CD8-positive, alpha-beta memory T cell (primary cell): Measurements from ENCODE around the gene ABLIM2. TPM values are rescaled to one million over a fixed set of nuclear protein-coding genes. Genes with fewer than 3 reads are reported as not detected.

ENCODE experiments used
- CTCF ChIA-PET: fragments of 350-600 bp; sonication (Branson Sonifier 250); formaldehyde crosslinking; loops from one replicate; lab custom pipeline; 2021; ENCODE audit warnings: antibody characterized with exemption; lab: Charles Lee
- POLR2A ChIA-PET: fragments of 350-600 bp; sonication (Branson Sonifier 250); formaldehyde crosslinking; loops from one replicate; lab custom pipeline; 2021; ENCODE audit warnings: antibody characterized with exemption; lab: Charles Lee
- DNase-seq, 5 donors: peaks; one replicate each; pipeline versions ENCODE4 v3.0.0 to v3.0.0-alpha.2; 2020 to 2022; ENCODE audit warnings: mixed read lengths in 1 of 5
- H3K27ac ChIP-seq: one replicate; pipeline ENCODE4 v1.7.0; 2013; ENCODE audit warnings: low read depth, mild to moderate bottlenecking, low read length, moderate library complexity
- H3K27me3 ChIP-seq: 2 replicates; pipeline ENCODE4 v1.7.0; 2013; ENCODE audit warnings: low read length, mild to moderate bottlenecking; ENCODE audit not compliant: insufficient read depth, poor library complexity, severe bottlenecking
- H3K36me3 ChIP-seq: 2 replicates; pipeline ENCODE4 v1.7.0; 2013; ENCODE audit warnings: mild to moderate bottlenecking, low read length, moderate library complexity; ENCODE audit not compliant: insufficient read depth
- H3K4me1 ChIP-seq: 2 replicates; pipeline ENCODE4 v1.7.0; 2013; ENCODE audit warnings: mild to moderate bottlenecking, low read length, moderate library complexity; ENCODE audit not compliant: insufficient read depth
- H3K4me3 ChIP-seq: 2 replicates; pipeline ENCODE4 v1.7.0; 2013; ENCODE audit warnings: mild to moderate bottlenecking, low read length
- H3K9me3 ChIP-seq: 2 replicates; pipeline ENCODE4 v1.7.0; 2013; ENCODE audit warnings: mild to moderate bottlenecking, low read length
- H3K27ac Mint-ChIP-seq, 8 donors: one replicate each; pipeline ENCODE4 v1.8.0; 2020 to 2021; ENCODE audit warnings: mixed read lengths in 8 of 8, mild to moderate bottlenecking in 6 of 8, inconsistent platforms in 3 of 8, moderate library complexity in 3 of 8
- H3K27me3 Mint-ChIP-seq, 2 donors: one replicate each; pipeline ENCODE4 v1.8.0; 2020 to 2021; ENCODE audit warnings: mixed read lengths in 2 of 2, mild to moderate bottlenecking in 1 of 2, moderate library complexity in 1 of 2
- H3K36me3 Mint-ChIP-seq, 3 donors: one replicate each; pipeline ENCODE4 v1.8.0; 2020 to 2021; ENCODE audit warnings: mixed read lengths in 3 of 3, inconsistent platforms in 1 of 3, mild to moderate bottlenecking in 1 of 3
- H3K4me1 Mint-ChIP-seq, 3 donors: one replicate each; pipeline ENCODE4 v1.8.0; 2020 to 2021; ENCODE audit warnings: mixed read lengths in 3 of 3, inconsistent platforms in 1 of 3, mild to moderate bottlenecking in 1 of 3
- H3K4me3 Mint-ChIP-seq, 7 donors: one replicate each; pipeline ENCODE4 v1.8.0; 2020 to 2021; ENCODE audit warnings: mixed read lengths in 7 of 7, mild to moderate bottlenecking in 6 of 7, moderate library complexity in 4 of 7, inconsistent platforms in 2 of 7
- H3K9me3 Mint-ChIP-seq, 5 donors: one replicate each; pipeline ENCODE4 v1.8.0; 2020 to 2022; ENCODE audit warnings: mixed read lengths in 5 of 5, mild to moderate bottlenecking in 3 of 5, moderate library complexity in 2 of 5, inconsistent platforms in 1 of 5
- polyA plus RNA-seq: library from polyadenylated mRNA; unstranded; fragments of 300-500 nt; fragmentation: Illumina TruSeq; gene quantifications from one replicate; pipeline ENCODE4 v1.2.3, GENCODE V29; 2021
- total RNA-seq, 2 experiments: library from RNA; stranded (reverse); gene quantifications; one replicate each; pipeline ENCODE4 v1.2.3, GENCODE V29; 2021

The ABLIM2 gene
- total and polyA plus RNA-seq, 3 experiments from 2014 or later, result 0.72 to 1.2 (median 1.1) TPM

DNA sequence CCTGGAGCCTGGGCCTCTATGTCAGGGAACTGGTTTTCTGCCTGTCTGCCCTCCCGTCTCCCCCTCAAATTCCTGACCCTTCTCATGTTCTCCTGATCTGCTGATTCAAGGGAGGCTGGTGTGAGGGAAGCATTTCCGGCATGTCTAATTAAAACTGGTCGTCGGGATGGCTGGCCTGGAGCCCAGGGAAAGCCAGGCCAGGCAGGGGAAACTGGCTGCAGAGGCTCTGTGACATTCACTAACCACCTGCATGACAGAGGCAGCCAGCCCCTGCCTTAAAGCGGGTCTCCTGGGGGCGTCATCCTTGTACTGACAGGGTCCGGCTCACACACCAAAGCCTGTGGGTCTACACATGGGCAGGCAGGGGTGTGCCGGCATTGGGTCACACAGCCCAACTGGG is 35.2 kb downstream of the ABLIM2 start:
- H3K4me1 ChIP-seq, result no peaks in the 10 kb centered on the region
- Mint-ChIP-seq H3K4me1 (peaks cover 0 to 5% (median 4%) of the 10 kb centered on the region in 3 donors), H3K36me3 (no peaks in the 10 kb centered on the region), H3K27me3 (no peaks in the 10 kb centered on the region), H3K27ac (no peak overlapping the region), H3K9me3 (no peaks in the 10 kb centered on the region), H3K4me3 (no peak overlapping the region)
- no peak for DNase-seq
- H3K27me3 ChIP-seq, result no peaks in the 10 kb centered on the region
- H3K4me3 ChIP-seq, result no peak overlapping the region
- H3K9me3 ChIP-seq, result no peaks in the 10 kb centered on the region
- no peaks in the 10 kb centered on the region for H3K36me3 ChIP-seq
- ChIA-PET CTCF (no interaction called here), POLR2A (no interaction called here)
- no peak overlapping the region for H3K27ac ChIP-seq

DNA sequence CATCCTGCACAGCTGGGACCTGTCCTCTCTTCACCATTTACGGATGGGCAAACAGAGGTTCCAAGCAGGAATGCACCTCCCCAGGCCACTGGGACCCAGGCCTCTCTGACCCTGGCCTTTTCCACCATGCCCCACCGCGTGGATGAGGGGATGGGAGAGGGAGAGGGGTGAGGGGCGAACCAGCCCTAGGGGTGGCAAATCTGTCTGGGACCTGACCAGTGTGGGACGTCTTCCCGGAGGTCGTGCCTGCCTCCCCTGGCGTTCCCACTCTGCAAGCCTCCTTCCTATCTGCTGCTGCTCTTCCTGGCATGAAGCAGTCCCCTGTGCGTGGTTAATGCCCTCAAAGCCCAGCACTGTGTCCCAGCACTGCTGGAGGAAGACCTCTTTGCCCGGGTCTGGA is 35.9 kb downstream of the ABLIM2 start:
- no peaks in the 10 kb centered on the region for H3K27me3 Mint-ChIP-seq
- no peaks in the 10 kb centered on the region for H3K36me3 ChIP-seq
- no peak overlapping the region for H3K27ac Mint-ChIP-seq
- DNase-seq, result no peak
- H3K4me3 Mint-ChIP-seq, result no peak overlapping the region
- H3K27ac ChIP-seq, result no peak overlapping the region
- CTCF ChIA-PET, result no interaction called here
- H3K4me1 ChIP-seq, result no peaks in the 10 kb centered on the region
- no peaks in the 10 kb centered on the region for H3K9me3 ChIP-seq
- no peaks in the 10 kb centered on the region for H3K9me3 Mint-ChIP-seq
- H3K36me3 Mint-ChIP-seq, result no peaks in the 10 kb centered on the region
- no peaks in the 10 kb centered on the region for H3K27me3 ChIP-seq
- H3K4me1 Mint-ChIP-seq, result peaks cover 0 to 5% (median 4%) of the 10 kb centered on the region in 3 donors
- no peak overlapping the region for H3K4me3 ChIP-seq
- POLR2A ChIA-PET, result no interaction called here

GRCh38 chr4:8121292-8122015 is 37.2 kb downstream of the ABLIM2 start:
- Mint-ChIP-seq H3K27me3 (no peaks in the 10 kb centered on the region), H3K9me3 (no peaks in the 10 kb centered on the region), H3K27ac (no peak overlapping the region), H3K4me1 (peaks cover 13 to 18% (median 17%) of the 10 kb centered on the region in 3 donors), H3K4me3 (no peak overlapping the region), H3K36me3 (no peaks in the 10 kb centered on the region)
- ChIA-PET POLR2A (no interaction called here), CTCF (no interaction called here)
- no peak for DNase-seq
- H3K9me3 ChIP-seq, result no peaks in the 10 kb centered on the region
- H3K36me3 ChIP-seq, result no peaks in the 10 kb centered on the region
- no peak overlapping the region for H3K27ac ChIP-seq
- H3K4me1 ChIP-seq, result peaks cover under 1% of the 10 kb centered on the region
- no peaks in the 10 kb centered on the region for H3K27me3 ChIP-seq
- no peak overlapping the region for H3K4me3 ChIP-seq

DNA sequence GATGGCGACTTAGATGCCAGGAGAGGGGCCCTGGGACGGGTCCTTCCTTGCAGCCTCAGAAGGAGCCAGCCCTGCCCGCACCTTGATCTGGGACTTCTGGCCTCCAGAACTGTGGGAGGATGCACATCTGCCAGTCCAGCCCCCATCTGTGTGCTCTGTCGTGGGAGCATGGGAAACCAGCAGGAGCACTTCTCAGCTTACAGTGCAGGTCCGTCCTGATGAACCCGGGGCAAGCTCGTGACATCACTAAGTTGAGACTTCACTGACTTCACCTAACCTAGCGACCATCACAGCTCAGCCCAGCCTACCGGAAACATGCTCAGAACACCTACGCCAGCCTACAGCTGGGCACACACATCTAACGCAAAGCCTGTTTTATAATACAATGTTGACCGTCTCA is 38.1 kb downstream of the ABLIM2 start:
- Histone ChIP-seq H3K36me3 (no peaks in the 10 kb centered on the region), H3K9me3 (no peaks in the 10 kb centered on the region), H3K27ac (no peak overlapping the region), H3K27me3 (no peaks in the 10 kb centered on the region), H3K4me1 (peaks cover 9% of the 10 kb centered on the region), H3K4me3 (no peak overlapping the region)
- Mint-ChIP-seq H3K4me1 (peaks cover 22 to 27% (median 26%) of the 10 kb centered on the region in 3 donors), H3K4me3 (no peak overlapping the region), H3K36me3 (no peaks in the 10 kb centered on the region), H3K9me3 (no peaks in the 10 kb centered on the region), H3K27ac (no peak overlapping the region), H3K27me3 (peaks cover 0 to 3% of the 10 kb centered on the region in 2 donors)
- no peak for DNase-seq
- ChIA-PET POLR2A (no interaction called here), CTCF (no interaction called here)

DNA sequence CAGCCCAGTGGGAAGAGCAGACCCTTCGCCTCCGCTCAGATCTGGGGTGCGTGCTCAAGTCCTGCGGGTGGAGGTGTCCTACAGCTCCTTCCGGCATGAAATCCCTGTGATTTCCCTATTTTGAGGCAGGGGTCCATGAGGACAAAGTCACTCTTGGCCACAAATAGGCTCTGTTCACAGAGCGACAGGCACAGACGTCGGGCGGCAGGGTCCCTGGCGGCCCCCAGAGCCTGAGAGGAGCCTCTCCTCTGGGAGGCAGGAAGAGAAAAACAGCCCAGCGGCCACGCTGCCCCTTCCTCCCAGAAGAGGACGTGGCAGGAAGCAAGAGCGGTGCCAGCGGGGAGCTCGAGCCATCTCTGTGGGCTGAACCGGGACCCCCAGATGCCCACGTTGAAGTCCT is 38.7 kb downstream of the ABLIM2 start:
- H3K4me3 Mint-ChIP-seq, result no peak overlapping the region
- DNase-seq, result no peak
- no peaks in the 10 kb centered on the region for H3K9me3 Mint-ChIP-seq
- peaks cover 0 to 3% of the 10 kb centered on the region in 2 donors for H3K27me3 Mint-ChIP-seq
- no peaks in the 10 kb centered on the region for H3K36me3 ChIP-seq
- H3K4me1 ChIP-seq, result peaks cover 10% of the 10 kb centered on the region
- no peaks in the 10 kb centered on the region for H3K36me3 Mint-ChIP-seq
- H3K27ac ChIP-seq, result no peak overlapping the region
- H3K9me3 ChIP-seq, result no peaks in the 10 kb centered on the region
- no peak overlapping the region for H3K27ac Mint-ChIP-seq
- no peak overlapping the region for H3K4me3 ChIP-seq
- no peaks in the 10 kb centered on the region for H3K27me3 ChIP-seq
- ChIA-PET CTCF (no interaction called here), POLR2A (no interaction called here)
- peaks cover 28 to 33% (median 31%) of the 10 kb centered on the region in 3 donors for H3K4me1 Mint-ChIP-seq

DNA sequence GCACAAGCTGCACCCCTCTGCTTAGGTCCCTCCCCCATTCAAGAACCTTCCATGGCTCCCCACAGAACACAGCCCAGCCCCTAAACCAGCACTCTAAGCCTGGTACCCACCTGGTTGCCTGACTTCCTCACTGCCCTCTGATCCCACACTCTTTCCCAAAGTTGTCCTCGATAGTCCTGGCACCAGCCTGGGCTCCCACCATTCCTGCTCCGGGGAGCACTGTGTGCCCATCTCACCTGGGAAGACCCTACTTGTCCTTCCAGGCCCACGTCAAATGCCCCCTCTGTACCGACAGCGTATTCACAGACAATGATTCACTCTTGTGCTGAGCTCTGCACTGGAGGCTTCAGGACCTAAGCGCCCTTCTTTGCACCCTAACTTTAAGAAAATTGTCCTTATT is 40.1 kb downstream of the ABLIM2 start:
- no peaks in the 10 kb centered on the region for H3K9me3 ChIP-seq
- no peak overlapping the region for H3K4me3 Mint-ChIP-seq
- H3K4me1 Mint-ChIP-seq, result peaks cover 28 to 35% (median 33%) of the 10 kb centered on the region in 3 donors
- no peaks in the 10 kb centered on the region for H3K9me3 Mint-ChIP-seq
- no peak overlapping the region for H3K4me3 ChIP-seq
- H3K4me1 ChIP-seq, result peaks cover 10% of the 10 kb centered on the region
- no peaks in the 10 kb centered on the region for H3K36me3 Mint-ChIP-seq
- no peaks in the 10 kb centered on the region for H3K27me3 ChIP-seq
- CTCF ChIA-PET, result no interaction called here
- no peak for DNase-seq
- POLR2A ChIA-PET, result no interaction called here
- no peaks in the 10 kb centered on the region for H3K36me3 ChIP-seq
- no peak overlapping the region for H3K27ac ChIP-seq
- H3K27me3 Mint-ChIP-seq, result peaks cover 0 to 3% of the 10 kb centered on the region in 2 donors
- peak overlapping the region in 1 of 8 donors; percentile 37 for H3K27ac Mint-ChIP-seq

GRCh38 chr4:8118035-8118434 is 40.6 kb downstream of the ABLIM2 start:
- H3K9me3 ChIP-seq, result no peaks in the 10 kb centered on the region
- DNase-seq, result no peak
- no peaks in the 10 kb centered on the region for H3K9me3 Mint-ChIP-seq
- H3K4me1 Mint-ChIP-seq, result peaks cover 28 to 35% (median 33%) of the 10 kb centered on the region in 3 donors
- no peaks in the 10 kb centered on the region for H3K27me3 ChIP-seq
- peaks cover 0 to 2% (median 0%) of the 10 kb centered on the region in 3 donors for H3K36me3 Mint-ChIP-seq
- peaks cover 10% of the 10 kb centered on the region for H3K4me1 ChIP-seq
- H3K4me3 Mint-ChIP-seq, result no peak overlapping the region
- POLR2A ChIA-PET, result no interaction called here
- H3K27ac ChIP-seq, result no peak overlapping the region
- no peaks in the 10 kb centered on the region for H3K36me3 ChIP-seq
- H3K4me3 ChIP-seq, result no peak overlapping the region
- peaks cover 0 to 3% of the 10 kb centered on the region in 2 donors for H3K27me3 Mint-ChIP-seq
- CTCF ChIA-PET, result no interaction called here
- H3K27ac Mint-ChIP-seq, result peak overlapping the region in 1 of 8 donors; percentile 33

DNA sequence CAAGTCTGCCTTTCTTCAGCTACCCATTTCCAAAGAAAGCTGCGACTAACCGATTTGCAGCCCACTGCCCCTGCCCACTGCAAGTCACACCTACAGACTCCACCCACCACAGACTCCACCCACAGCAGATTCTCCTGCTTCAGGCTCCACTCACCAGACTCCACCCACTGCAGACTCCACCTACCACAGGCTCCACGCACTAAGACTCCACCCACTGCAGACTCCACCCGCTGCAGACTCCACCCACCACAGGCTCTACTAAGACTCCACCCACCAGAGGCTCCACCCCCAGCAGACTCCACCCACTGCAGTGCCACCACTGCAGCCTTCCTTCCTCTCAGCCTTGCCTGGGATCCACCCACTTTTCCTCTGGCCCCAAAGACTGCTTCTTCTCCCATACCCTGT is 41.3 kb downstream of the ABLIM2 start:
- H3K36me3 ChIP-seq, result no peaks in the 10 kb centered on the region
- H3K4me1 Mint-ChIP-seq, result peaks cover 28 to 35% (median 33%) of the 10 kb centered on the region in 3 donors
- H3K27me3 ChIP-seq, result no peaks in the 10 kb centered on the region
- H3K27me3 Mint-ChIP-seq, result peaks cover 0 to 3% of the 10 kb centered on the region in 2 donors
- H3K27ac Mint-ChIP-seq, result peak overlapping the region in 1 of 8 donors; percentile 78
- no peak overlapping the region for H3K4me3 ChIP-seq
- peak overlapping the region in 2 of 7 donors; percentile 20 to 59 for H3K4me3 Mint-ChIP-seq
- H3K9me3 ChIP-seq, result no peaks in the 10 kb centered on the region
- ChIA-PET POLR2A (no interaction called here), CTCF (no interaction called here)
- DNase-seq, result peak in 2 of 5 donors; percentile 11 to 17
- H3K9me3 Mint-ChIP-seq, result no peaks in the 10 kb centered on the region
- H3K36me3 Mint-ChIP-seq, result peaks cover 0 to 2% (median 0%) of the 10 kb centered on the region in 3 donors
- H3K27ac ChIP-seq, result no peak overlapping the region
- H3K4me1 ChIP-seq, result peaks cover 10% of the 10 kb centered on the region
